GM12878 (cell line): ENCODE measurements around the gene MFAP4. TPM values are rescaled to one million over a fixed set of nuclear protein-coding genes. Genes with fewer than 3 reads are reported as not detected.

Experiments used
- BHLHE40 ChIP-seq, 2 experiments: fragments of 450-650 bp in 1 of 2; IDR thresholded peaks; 2 replicates each; pipeline ENCODE4 v1.6.1; 2011 to 2017; ENCODE audit warnings: low read depth in 2 of 2, borderline replicate concordance in 1 of 2, improper control_type of control experiment in 1 of 2, low read length in 1 of 2, mild to moderate bottlenecking in 1 of 2
- CBX5 ChIP-seq: sonication (generic); IDR thresholded peaks from 2 replicates; pipeline ENCODE4 v1.6.1; 2016; ENCODE audit warnings: low read depth, moderate library complexity, mild to moderate bottlenecking, inconsistent platforms
- EED ChIP-seq: sonication (generic); IDR thresholded peaks from 2 replicates; pipeline ENCODE4 v1.6.1; 2016; ENCODE audit warnings: antibody characterized with exemption, low read depth
- FOXK2 ChIP-seq: fragments of 450-650 bp; IDR thresholded peaks from 2 replicates; pipeline ENCODE4 v1.6.1; 2017; ENCODE audit warnings: mild to moderate bottlenecking, moderate library complexity
- HDAC2 ChIP-seq: fragments of 200-600 bp; sonication (generic); IDR thresholded peaks from 2 replicates; pipeline ENCODE4 v1.6.1; 2017
- HDAC6 ChIP-seq: fragments of 200-600 bp; sonication (generic); IDR thresholded peaks from one replicate; pipeline ENCODE4 v1.8.0; 2017; ENCODE audit warnings: antibody characterized with exemption; ENCODE audit not compliant: unreplicated experiment
- NBN ChIP-seq: fragments of 450-650 bp; IDR thresholded peaks from 2 replicates; pipeline ENCODE4 v1.6.1; 2016
- NR2F1 ChIP-seq: fragments of 450-650 bp; conservative IDR thresholded peaks from 2 replicates; pipeline ENCODE4 v1.6.1; 2017; ENCODE audit warnings: mild to moderate bottlenecking
- POU2F2 ChIP-seq: IDR thresholded peaks from 3 replicates; pipeline ENCODE4 v1.6.1; 2011; ENCODE audit warnings: low read depth, mild to moderate bottlenecking, low read length, borderline replicate concordance
- PRDM15 ChIP-seq: fragments of 450-650 bp; formaldehyde crosslinking; IDR thresholded peaks from 2 replicates; pipeline ENCODE4 v1.4.0; 2020; ENCODE audit warnings: mild to moderate bottlenecking, moderate library complexity
- RCOR1 ChIP-seq: conservative IDR thresholded peaks from 2 replicates; pipeline ENCODE4 v1.6.1; 2012; ENCODE audit warnings: low read depth, low read length, improper control_type of control experiment
- SRF ChIP-seq, 2 experiments: IDR thresholded peaks; 2 replicates each; pipeline ENCODE4 v1.6.1; 2011; ENCODE audit warnings: low read depth in 2 of 2, low read length in 2 of 2, mild to moderate bottlenecking in 1 of 2, moderate library complexity in 1 of 2
- STAT3 ChIP-seq: IDR thresholded peaks from 2 replicates; pipeline ENCODE4 v1.6.1; 2011; ENCODE audit warnings: low read depth, low read length, improper control_type of control experiment
- USF2 ChIP-seq: IDR thresholded peaks from 2 replicates; pipeline ENCODE4 v1.6.1; 2011; ENCODE audit warnings: low read depth, low read length, improper control_type of control experiment, borderline replicate concordance
- ZBED1 ChIP-seq: IDR thresholded peaks from 2 replicates; pipeline ENCODE4 v1.6.1; 2016; ENCODE audit warnings: borderline replicate concordance
- ZNF217 ChIP-seq: fragments of 450-650 bp; IDR thresholded peaks from 2 replicates; pipeline ENCODE4 v1.6.1; 2017; ENCODE audit warnings: antibody characterized with exemption, mild to moderate bottlenecking
- polyA plus RNA-seq, 11 experiments: library from polyadenylated mRNA; depleted of rRNA in 4 of 11; unstranded in 6 of 11; stranded (reverse) in 5 of 11; fragments of >200 nt; fragmentation: Nextera tagmentation in 4 of 11; fragmentation: Illumina TruSeq in 1 of 11; extraction: Ambion mirVana in 4 of 11; extraction: Trizol in 1 of 11; gene quantifications; 1 replicate in 1 of 11; 2 replicates in 10 of 11; pipeline versions ENCODE4 v1.2.1 to v1.2.3, GENCODE V29; 2011 to 2016; ENCODE audit warnings: inconsistent platforms in 2 of 11, missing spikeins in 2 of 11, low read depth in 1 of 11
- total RNA-seq, 4 experiments: library from RNA; depleted of rRNA in 3 of 4; stranded (reverse); fragments of >200 nt in 3 of 4; fragmentation: Illumina TruSeq in 1 of 4; extraction: Trizol in 1 of 4; gene quantifications; 2 replicates each; pipeline versions ENCODE4 v1.2.1 to v1.2.3, GENCODE V29; 2013 to 2021
- TF ChIP-seq, protein P1 (sequence below): IDR thresholded peaks from 2 replicates; pipeline ENCODE4 v1.6.1; 2011; ENCODE audit warnings: mild to moderate bottlenecking, low read depth, low read length, moderate library complexity; ENCODE audit not compliant: insufficient replicate concordance
- TF ChIP-seq, protein P2 (sequence below): IDR thresholded peaks from 2 replicates; pipeline ENCODE4 v1.6.1; 2011; ENCODE audit warnings: borderline replicate concordance, low read depth, mild to moderate bottlenecking, moderate library complexity, mixed read lengths, low read length; ENCODE audit not compliant: insufficient read depth; ENCODE audit errors: extremely low read length
- TF ChIP-seq, protein P3 (sequence below): IDR thresholded peaks from 2 replicates; pipeline ENCODE4 v1.6.1; 2012; ENCODE audit warnings: mild to moderate bottlenecking, low read depth, low read length

MFAP4 gene
- total and polyA plus RNA-seq, 10 of the 15 experiments (the other 5 are each of a cell fraction or from before 2014, with no cell fraction given): 0.08 to 0.28 (median 0.09) TPM; not detected in 7

DNA sequence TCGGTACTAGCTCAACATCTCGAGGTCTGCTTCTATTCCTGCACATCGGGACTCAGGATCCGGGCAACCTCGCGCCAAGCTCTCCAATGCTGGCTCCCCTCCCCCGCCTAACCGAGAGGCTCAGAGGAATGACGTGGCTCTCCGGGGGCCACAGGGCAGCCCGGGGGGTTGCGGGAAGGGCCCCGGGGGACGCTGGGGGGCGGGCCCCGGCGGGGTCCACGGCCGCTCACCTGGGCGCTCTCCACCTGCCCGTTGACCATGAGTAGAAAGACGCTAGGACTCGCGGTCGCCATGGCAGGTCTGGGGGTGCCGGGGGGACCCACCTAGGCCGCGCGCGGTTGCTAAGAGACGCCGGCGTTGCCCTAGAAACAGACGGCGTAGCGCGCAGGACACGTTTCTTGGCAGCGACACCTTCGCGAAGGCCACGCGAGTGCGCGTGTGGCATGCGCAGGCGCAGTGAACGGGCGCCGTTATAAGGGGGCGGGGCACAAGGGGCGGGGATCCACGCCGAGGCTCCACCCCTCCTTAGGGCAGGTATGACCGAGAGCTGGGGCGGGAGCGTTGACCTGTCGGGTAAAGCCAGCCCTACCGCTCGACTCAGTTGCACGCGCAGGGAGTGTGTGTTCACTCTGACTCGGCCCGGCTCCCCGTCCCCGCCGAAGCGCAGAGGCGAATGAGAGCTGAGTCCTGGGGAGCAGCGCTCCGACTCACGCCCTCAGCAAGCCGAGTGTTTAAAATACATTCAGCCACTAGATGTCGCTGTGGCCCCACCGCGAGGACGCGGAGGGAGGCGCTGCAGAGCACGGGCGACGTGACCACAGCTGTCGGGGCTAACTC lies 24.5 kb downstream of the MFAP4 start, which contains the start of gene B9D1 (continued):
- TF ChIP-seq, protein P1, sequence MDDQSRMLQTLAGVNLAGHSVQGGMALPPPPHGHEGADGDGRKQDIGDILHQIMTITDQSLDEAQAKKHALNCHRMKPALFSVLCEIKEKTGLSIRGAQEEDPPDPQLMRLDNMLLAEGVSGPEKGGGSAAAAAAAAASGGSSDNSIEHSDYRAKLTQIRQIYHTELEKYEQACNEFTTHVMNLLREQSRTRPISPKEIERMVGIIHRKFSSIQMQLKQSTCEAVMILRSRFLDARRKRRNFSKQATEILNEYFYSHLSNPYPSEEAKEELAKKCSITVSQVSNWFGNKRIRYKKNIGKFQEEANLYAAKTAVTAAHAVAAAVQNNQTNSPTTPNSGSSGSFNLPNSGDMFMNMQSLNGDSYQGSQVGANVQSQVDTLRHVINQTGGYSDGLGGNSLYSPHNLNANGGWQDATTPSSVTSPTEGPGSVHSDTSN: no peak
- TF ChIP-seq POU2F2 (peak; percentile 41; the same call in 1 of the 3 replicates), HDAC2 (no peak), RCOR1 (no peak), USF2 (no peak; the same call in 1 of the 2 replicates), ZNF217 (no peak), CBX5 (no peak), NBN (peak; percentile 70), PRDM15 (CRISPR knock-in tag) (no peak), ZBED1 (no peak), STAT3 (no peak), FOXK2 (no peak), BHLHE40 (IDR thresholded peaks at IDR 0.05; ENCODE audit: borderline replicate concordance in 1 of 2, low read depth in 2 of 2, low read length in 1 of 2) (peak; percentile 77 to 83), EED (no peak), HDAC6 (no peak), SRF (IDR thresholded peaks at IDR 0.05; ENCODE audit: low read depth in 2 of 2, low read length in 2 of 2) (no peak), NR2F1 (0 out of 2 replicates have a peak, but pooled peaks have one; percentile 10)
- TF ChIP-seq, protein P2, sequence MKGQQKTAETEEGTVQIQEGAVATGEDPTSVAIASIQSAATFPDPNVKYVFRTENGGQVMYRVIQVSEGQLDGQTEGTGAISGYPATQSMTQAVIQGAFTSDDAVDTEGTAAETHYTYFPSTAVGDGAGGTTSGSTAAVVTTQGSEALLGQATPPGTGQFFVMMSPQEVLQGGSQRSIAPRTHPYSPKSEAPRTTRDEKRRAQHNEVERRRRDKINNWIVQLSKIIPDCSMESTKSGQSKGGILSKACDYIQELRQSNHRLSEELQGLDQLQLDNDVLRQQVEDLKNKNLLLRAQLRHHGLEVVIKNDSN: no peak
- TF ChIP-seq, protein P3, sequence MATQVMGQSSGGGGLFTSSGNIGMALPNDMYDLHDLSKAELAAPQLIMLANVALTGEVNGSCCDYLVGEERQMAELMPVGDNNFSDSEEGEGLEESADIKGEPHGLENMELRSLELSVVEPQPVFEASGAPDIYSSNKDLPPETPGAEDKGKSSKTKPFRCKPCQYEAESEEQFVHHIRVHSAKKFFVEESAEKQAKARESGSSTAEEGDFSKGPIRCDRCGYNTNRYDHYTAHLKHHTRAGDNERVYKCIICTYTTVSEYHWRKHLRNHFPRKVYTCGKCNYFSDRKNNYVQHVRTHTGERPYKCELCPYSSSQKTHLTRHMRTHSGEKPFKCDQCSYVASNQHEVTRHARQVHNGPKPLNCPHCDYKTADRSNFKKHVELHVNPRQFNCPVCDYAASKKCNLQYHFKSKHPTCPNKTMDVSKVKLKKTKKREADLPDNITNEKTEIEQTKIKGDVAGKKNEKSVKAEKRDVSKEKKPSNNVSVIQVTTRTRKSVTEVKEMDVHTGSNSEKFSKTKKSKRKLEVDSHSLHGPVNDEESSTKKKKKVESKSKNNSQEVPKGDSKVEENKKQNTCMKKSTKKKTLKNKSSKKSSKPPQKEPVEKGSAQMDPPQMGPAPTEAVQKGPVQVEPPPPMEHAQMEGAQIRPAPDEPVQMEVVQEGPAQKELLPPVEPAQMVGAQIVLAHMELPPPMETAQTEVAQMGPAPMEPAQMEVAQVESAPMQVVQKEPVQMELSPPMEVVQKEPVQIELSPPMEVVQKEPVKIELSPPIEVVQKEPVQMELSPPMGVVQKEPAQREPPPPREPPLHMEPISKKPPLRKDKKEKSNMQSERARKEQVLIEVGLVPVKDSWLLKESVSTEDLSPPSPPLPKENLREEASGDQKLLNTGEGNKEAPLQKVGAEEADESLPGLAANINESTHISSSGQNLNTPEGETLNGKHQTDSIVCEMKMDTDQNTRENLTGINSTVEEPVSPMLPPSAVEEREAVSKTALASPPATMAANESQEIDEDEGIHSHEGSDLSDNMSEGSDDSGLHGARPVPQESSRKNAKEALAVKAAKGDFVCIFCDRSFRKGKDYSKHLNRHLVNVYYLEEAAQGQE: no peak
